Measurements from ENCODE around the gene POU2F2. TPM values are rescaled to one million over a fixed set of nuclear protein-coding genes. Genes with fewer than 3 reads are reported as not detected.

POU2F2 gene
- total RNA-seq, 1 experiment from 2014 or later = 0.16 TPM

DNA sequence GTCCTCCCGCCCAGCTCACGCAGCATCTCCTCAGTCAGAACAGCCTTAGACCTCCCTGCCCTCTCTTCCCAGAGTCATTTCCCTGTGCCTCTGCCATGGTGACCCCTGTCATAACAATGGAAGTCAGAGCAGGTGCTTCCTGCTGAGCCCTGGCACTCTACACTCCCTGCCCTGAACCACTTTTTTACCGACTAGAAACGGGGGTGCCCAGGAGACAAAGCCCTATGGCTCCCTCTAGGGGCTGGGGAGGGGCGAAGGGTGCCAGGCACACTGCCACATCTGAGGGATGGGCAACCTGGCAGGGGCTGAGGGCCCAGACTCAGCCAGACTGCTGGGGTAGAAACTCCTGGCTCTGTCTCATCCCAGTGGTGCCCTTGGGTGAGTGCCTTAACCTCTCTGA is 39.9 kb downstream of the POU2F2 start:
- H3K4me1 ChIP-seq = peaks cover 9% of the 10 kb centered on the region
- no peaks in the 10 kb centered on the region for H3K36me3 ChIP-seq
- DNase-seq = peak; percentile 67 to 81
- no peak overlapping the region for H3K27ac ChIP-seq
- peaks cover 11% of the 10 kb centered on the region; the same call in 1 of the 2 replicates for H3K27me3 ChIP-seq
- no peak overlapping the region for H3K4me3 ChIP-seq
- H3K9me3 ChIP-seq (replicated peaks) = no peaks in the 10 kb centered on the region

- peaks cover 11% of the 10 kb centered on the region; the same call in 1 of the 2 replicates for H3K27me3 ChIP-seq
- H3K4me1 ChIP-seq = peaks cover 9% of the 10 kb centered on the region
- H3K36me3 ChIP-seq = no peaks in the 10 kb centered on the region
- no peak overlapping the region for H3K27ac ChIP-seq
- no peak overlapping the region for H3K4me3 ChIP-seq
- peak in 1 of 2 experiments; percentile 51 for DNase-seq
- H3K9me3 ChIP-seq (replicated peaks) = no peaks in the 10 kb centered on the region
Measured at GRCh38 chr19:42091742-42092141, 40.5 kb downstream of the POU2F2 start.

DNA sequence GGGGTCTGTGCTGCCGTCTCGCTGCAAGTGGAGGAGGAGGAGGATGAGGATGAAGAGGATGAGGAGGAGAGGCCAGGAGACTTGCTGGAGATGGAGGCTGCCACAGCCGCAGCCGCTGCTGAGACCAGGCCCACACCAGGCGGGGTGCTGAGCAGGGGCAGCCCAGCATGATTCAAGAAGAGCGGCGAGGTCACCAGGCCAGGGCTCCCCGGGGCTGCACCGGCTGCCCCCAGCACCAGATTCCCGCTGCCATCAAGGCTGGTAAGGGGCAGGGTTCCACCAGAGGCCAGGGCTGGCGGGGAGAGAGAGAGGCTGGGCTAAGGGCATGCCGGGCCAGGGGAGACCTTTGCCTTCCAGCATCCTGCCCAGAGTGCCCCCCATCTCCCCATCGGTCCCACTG is 40.9 kb downstream of the POU2F2 start:
- Histone ChIP-seq H3K36me3 (no peaks in the 10 kb centered on the region), H3K27me3 (peaks cover 8% of the 10 kb centered on the region; the same call in 1 of the 2 replicates), H3K9me3 (replicated peaks) (no peaks in the 10 kb centered on the region), H3K4me1 (peaks cover 9% of the 10 kb centered on the region), H3K27ac (no peak overlapping the region), H3K4me3 (no peak overlapping the region)
- no peak for DNase-seq

DNA sequence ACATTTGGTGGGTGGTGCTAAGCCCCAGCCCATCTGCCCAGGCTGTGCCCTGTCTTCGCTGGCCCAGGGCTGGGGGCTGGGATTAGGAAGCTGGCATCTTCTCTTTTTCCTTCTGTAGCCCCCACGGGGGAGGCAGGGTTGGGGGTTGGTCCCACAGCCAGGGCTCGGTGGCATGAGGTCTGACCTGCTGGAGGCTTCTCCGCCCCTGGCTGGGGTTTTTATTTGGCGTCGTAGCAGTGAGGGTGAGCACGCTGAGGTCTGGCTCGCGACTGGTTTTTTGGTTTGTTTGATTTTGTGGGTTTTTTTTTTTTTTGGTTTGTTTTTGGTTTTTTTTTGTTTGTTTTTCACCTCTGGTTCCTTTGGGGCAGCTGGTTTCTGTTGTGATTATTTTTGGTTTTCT is 41.6 kb downstream of the POU2F2 start:
- Histone ChIP-seq H3K36me3 (no peaks in the 10 kb centered on the region), H3K27ac (no peak overlapping the region), H3K4me3 (no peak overlapping the region), H3K27me3 (peaks cover 8% of the 10 kb centered on the region; the same call in 1 of the 2 replicates), H3K4me1 (peaks cover 9% of the 10 kb centered on the region), H3K9me3 (replicated peaks) (no peaks in the 10 kb centered on the region)
- no peak for DNase-seq

- Histone ChIP-seq H3K27ac (no peak overlapping the region), H3K27me3 (peaks cover 8% of the 10 kb centered on the region; the same call in 1 of the 2 replicates), H3K9me3 (replicated peaks) (no peaks in the 10 kb centered on the region), H3K36me3 (no peaks in the 10 kb centered on the region), H3K4me1 (peaks cover 9% of the 10 kb centered on the region), H3K4me3 (no peak overlapping the region)
- no peak for DNase-seq
Measured at GRCh38 chr19:42089772-42090171, 42.5 kb downstream of the POU2F2 start.

DNA sequence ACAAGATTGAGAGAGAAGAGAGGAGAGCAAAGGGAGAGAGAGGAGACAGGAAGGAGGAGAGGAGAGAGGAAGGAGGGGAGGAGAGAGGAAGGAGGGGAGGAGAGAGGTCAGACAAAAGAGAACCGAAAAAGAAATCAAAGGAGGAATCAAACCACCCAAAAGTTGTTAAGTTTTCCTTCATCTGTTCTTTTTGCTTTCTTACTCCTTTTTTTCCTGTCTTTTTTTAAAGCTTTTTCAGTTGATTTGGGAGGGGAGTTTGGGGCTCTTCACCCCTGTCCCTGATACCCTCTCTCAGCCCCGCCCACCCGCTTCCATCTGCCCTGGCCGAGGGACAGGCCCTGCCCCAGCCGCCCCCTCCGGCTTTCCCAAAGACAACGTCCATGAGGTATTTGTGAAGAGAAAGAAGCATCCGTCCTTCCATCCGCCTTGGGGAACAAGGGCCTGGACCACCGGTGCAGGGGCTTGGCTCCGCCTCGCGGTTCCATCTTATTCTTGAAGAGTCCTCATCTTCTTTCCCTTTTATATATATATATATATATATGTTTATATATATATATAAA is 43.0 kb downstream of the POU2F2 start:
- peaks cover 9% of the 10 kb centered on the region for H3K4me1 ChIP-seq
- H3K36me3 ChIP-seq = no peaks in the 10 kb centered on the region
- H3K27me3 ChIP-seq = peaks cover 8% of the 10 kb centered on the region; the same call in 1 of the 2 replicates
- no peaks in the 10 kb centered on the region for H3K9me3 ChIP-seq (replicated peaks)
- no peak overlapping the region for H3K4me3 ChIP-seq
- no peak overlapping the region for H3K27ac ChIP-seq
- no peak for DNase-seq

DNA sequence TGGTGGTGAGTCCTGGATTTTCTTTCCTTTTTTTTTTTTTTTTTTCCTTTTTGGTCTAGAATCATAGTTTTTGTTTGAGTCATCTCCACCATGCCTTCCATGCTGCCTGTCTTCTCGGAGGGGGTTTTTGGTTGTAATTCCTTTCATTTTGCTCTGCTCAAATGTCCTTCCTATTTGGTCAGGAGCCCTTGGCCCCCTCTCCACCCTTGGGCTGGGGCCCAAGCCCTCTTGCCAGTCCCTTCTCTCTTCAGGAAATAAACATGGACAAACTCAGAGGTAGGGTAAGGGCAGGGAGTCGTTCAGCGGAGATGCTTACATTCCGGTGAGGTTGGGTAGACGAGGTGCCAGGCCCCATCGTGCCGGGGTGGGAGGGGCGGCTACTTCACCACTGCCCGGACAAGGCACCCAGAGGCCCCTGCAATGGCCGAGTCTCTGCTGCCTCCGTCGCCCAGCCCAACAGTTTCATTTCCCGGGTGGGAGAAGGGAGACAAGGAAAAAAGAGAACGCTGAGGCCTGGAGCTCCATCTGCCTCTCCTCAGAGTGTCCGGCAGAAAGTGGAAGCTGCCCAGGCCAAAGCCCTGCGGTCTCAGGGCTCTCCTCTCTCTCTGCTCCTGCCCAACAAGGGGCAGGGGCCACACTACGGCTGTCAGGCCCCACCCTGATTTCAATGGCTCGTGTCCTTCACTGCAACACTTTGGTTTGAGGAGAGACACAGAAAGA is 43.6 kb downstream of the POU2F2 start:
- Histone ChIP-seq H3K27me3 (peaks cover 8% of the 10 kb centered on the region; the same call in 1 of the 2 replicates), H3K27ac (no peak overlapping the region), H3K9me3 (replicated peaks) (no peaks in the 10 kb centered on the region), H3K4me3 (no peak overlapping the region), H3K36me3 (0 out of 2 replicates have a peak, but pooled peaks cover 3% of the 10 kb centered on the region), H3K4me1 (peaks cover 9% of the 10 kb centered on the region)
- DNase-seq = no peak

DNA sequence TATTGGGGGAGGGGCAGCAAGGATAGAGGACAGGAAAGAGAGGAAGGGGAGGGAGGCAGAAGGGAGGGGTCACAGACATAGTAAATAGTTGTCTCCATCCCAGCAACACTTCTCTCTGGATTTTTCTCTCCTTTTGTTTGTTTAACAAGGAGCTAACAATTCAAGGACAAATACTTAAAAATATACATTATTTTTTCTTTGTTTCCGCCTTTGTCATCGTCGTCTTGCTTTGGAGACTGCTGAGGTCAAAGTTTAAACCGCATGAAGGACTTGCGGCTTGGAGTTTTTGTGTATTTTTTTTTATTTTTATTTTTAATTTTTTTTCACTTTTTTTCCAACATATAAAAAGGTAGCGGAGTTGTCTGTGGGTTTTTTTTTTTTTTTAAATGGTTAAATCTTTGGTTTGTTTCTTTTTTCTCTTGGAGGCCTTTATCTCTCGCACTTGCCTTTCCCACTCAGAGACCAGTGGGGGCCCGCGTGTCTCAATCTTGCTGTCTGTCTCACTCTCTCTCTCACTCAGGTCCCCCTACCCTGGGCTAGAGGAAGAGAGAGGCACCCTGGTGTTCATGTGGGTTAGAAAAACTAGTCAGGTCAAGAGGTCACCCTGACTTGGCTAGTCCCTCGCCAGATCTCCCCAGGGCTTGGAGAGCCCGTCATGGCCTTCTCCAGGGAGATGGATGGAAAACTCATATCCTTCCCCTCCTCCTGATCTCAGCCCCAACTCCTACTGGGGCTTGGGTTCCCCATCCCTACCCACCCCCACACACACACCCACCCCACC is 45.3 kb downstream of the POU2F2 start:
- Histone ChIP-seq H3K36me3 (peaks cover 11% of the 10 kb centered on the region), H3K4me3 (no peak overlapping the region), H3K27me3 (peaks cover 8% of the 10 kb centered on the region; the same call in 1 of the 2 replicates), H3K27ac (no peak overlapping the region), H3K4me1 (peaks cover 9% of the 10 kb centered on the region), H3K9me3 (replicated peaks) (no peaks in the 10 kb centered on the region)
- DNase-seq = no peak

DNA sequence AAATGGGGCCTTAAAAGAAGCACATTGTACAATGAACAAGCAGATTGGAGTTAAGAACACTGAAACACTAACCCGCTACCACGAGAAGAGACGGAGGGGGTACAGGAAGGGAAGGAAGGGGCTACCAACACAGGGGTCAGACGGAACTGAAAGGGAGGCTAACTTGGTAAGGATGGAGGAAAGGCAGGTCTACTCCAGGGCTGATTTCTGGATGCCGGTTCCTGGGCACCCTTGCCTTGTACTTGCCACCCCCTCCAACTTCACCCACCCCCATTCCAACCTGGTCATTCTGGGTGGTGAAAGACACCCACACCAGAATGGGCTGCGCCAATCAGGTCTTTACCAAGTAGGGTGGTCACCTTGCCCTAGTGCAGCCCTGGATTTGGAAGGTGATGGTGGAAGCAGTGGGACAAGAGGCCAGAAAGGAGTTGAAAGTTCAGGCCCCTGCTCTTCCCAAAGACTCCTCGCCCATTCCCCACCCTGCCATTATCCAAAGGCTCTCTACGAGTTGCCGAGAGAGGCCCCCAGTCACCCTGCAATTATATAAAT is 46.0 kb downstream of the POU2F2 start:
- H3K36me3 ChIP-seq = peaks cover 18% of the 10 kb centered on the region
- peaks cover 6% of the 10 kb centered on the region for H3K4me1 ChIP-seq
- H3K27ac ChIP-seq = no peak overlapping the region
- no peak overlapping the region for H3K4me3 ChIP-seq
- DNase-seq = no peak
- H3K9me3 ChIP-seq (replicated peaks) = no peaks in the 10 kb centered on the region
- H3K27me3 ChIP-seq = peaks cover 2% of the 10 kb centered on the region; the same call in 1 of the 2 replicates

DNA sequence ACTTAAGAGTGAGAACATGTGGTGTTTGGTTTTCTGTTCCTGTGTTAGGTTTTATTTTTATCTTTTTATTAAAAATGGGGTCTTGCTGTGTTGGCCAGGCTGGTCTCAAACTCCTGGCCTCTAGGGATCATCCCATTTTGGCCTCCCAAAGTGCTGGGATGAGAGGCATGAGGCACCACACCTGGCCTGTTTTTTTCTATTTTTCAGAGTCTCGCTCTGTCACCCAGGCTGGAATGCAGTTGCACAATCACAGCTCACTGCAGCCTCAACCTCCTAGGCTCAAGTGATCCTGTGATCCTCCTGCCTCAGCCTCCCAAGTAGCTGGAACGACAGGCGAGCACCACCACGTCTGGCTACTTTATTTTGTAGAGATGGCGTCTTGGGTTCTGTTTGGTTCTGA is 48.7 kb downstream of the POU2F2 start:
- Histone ChIP-seq H3K36me3 (peaks cover 43% of the 10 kb centered on the region), H3K4me1 (peaks cover 2% of the 10 kb centered on the region), H3K27ac (no peak overlapping the region), H3K4me3 (no peak overlapping the region), H3K27me3 (no peaks in the 10 kb centered on the region), H3K9me3 (replicated peaks) (no peaks in the 10 kb centered on the region)
- no peak for DNase-seq

DNA sequence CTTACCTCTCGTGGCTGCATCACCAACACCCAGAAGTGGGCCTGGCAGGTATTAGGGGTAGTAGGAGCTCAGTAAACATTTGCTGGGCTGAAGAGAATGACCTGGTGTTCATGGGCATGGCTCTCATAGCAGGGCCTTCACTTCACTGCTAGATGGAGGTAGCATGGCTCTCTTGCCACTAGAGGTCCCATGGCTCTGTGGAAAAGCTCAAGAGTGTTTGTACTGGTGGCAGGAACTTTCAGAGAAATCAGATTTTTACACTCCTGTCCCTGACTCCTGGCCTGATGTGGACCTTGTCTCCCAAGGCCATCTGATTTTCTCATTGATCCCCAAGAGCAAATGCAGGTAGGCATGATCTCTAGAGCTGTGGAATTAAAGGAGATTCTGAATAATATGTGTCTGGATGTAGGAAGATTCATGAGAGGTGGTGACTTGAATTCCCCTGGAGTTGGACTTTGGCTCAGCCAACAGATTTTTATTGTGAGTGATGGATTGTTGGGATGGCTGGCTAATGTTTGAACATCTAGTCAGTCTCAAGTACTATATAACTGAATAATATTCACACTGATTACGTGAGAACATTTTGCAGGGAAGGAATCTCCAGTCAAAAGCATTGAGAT is 50.6 kb downstream of the POU2F2 start:
- Histone ChIP-seq H3K9me3 (replicated peaks) (no peaks in the 10 kb centered on the region), H3K4me1 (no peaks in the 10 kb centered on the region), H3K27me3 (no peaks in the 10 kb centered on the region), H3K36me3 (peaks cover 47% of the 10 kb centered on the region), H3K4me3 (no peak overlapping the region), H3K27ac (no peak overlapping the region)
- DNase-seq = peak in 1 of 2 experiments; percentile 44

DNA sequence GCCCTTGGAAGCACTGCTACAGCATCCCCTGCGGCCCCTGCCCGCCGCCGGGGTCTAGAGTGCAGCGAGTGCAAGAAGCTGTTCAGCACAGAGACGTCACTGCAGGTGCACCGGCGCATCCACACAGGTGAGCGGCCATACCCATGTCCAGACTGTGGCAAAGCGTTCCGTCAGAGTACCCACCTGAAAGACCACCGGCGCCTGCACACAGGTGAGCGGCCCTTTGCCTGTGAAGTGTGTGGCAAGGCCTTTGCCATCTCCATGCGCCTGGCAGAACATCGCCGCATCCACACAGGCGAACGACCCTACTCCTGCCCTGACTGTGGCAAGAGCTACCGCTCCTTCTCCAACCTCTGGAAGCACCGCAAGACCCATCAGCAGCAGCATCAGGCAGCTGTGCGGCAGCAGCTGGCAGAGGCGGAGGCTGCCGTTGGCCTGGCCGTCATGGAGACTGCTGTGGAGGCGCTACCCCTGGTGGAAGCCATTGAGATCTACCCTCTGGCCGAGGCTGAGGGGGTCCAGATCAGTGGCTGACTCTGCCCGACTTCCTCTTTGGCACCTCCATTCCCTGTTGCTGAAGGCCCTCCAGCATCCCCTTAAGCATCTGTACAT is 51.4 kb downstream of the POU2F2 start:
- no peaks in the 10 kb centered on the region for H3K27me3 ChIP-seq
- peaks cover 47% of the 10 kb centered on the region for H3K36me3 ChIP-seq
- no peaks in the 10 kb centered on the region for H3K9me3 ChIP-seq (replicated peaks)
- H3K27ac ChIP-seq = no peak overlapping the region
- DNase-seq = no peak
- H3K4me1 ChIP-seq = no peaks in the 10 kb centered on the region
- no peak overlapping the region for H3K4me3 ChIP-seq

- H3K27me3 ChIP-seq = no peaks in the 10 kb centered on the region
- no peak overlapping the region for H3K4me3 ChIP-seq
- no peaks in the 10 kb centered on the region for H3K4me1 ChIP-seq
- no peak overlapping the region for H3K27ac ChIP-seq
- DNase-seq = no peak
- H3K36me3 ChIP-seq = peaks cover 47% of the 10 kb centered on the region
- no peaks in the 10 kb centered on the region for H3K9me3 ChIP-seq (replicated peaks)
Measured at GRCh38 chr19:42079886-42080763, 52.1 kb downstream of the POU2F2 start.

Data from SJCRH30 (cell line).